Fibroblast of skin of back (primary cell): ENCODE data around the gene XPO4.

ENCODE experiments used
- DNase-seq: peaks from one replicate; pipeline ENCODE4 v3.0.0-alpha.2; 2013

Gene XPO4

DNA sequence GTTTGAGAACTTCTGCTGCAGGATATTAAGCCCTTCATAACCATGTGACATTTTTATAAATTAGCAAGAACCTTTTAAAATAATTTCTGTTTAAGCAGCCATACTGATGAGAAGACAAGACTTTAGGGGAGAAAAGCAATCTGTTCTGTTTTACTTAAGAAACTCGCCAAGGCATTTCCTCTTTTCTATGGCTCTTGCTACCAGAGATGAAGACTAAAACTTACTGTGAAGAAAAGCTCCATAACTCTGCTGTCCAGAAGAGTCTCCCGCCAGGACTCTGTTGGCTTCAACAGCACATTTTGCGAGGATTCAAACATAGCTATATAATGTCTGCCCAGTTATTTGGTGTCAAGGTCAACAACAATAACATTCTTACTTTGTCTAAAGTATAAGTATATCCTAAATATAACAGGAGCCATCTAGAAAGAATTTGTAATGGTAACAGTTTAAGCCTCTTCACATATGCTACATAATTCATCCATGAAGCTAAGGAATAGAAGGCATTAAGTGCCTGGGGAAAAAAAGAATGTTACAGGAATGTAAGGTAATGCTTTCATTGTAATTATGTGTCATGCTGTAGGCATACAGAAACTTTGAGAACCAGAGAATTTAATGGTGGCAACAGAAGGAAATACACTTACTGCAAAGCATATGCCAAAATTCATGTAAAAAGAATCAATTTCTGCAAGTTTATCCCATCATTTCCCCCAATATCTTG is 75.5 kb downstream of the XPO4 start:
- DNase-seq: peak; percentile 75

DNA sequence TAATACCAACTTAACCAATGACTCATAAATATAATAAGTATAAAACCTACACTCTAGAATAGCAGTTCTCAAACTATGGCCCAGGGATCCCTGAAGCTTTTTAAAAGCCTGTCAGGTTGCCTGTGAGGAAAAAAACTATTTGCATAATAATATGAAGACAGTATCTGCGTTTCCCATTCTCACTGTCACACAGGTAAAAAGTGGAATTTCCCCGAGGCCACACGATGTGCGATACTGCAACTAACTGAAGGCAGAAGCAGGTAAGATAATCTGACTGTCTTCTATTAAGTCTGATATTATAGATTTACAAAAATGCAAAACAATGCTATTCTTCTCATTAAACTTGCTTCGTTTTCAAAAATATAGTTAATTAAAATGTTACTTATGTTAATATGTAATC is 76.2 kb downstream of the XPO4 start:
- DNase-seq: no peak

DNA sequence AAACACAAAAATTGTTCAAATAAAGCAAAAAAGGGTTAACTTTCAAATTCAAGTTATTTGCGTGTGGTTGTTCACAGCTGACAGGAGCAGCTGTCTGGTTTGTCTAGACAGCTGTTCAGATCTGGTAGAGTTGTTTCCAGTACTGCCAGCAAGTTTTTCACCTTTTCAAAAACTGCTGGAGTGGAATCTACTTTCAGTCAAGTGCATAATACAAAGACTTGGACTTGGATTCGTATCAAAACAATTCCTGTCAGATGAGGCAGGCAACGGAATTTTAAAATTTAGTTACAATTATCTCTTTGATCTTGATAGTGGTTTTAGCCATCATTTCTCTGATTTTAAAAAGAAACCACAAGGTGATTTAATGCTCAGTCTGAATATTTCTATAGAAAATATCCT is 77.1 kb downstream of the XPO4 start:
- no peak for DNase-seq

DNA sequence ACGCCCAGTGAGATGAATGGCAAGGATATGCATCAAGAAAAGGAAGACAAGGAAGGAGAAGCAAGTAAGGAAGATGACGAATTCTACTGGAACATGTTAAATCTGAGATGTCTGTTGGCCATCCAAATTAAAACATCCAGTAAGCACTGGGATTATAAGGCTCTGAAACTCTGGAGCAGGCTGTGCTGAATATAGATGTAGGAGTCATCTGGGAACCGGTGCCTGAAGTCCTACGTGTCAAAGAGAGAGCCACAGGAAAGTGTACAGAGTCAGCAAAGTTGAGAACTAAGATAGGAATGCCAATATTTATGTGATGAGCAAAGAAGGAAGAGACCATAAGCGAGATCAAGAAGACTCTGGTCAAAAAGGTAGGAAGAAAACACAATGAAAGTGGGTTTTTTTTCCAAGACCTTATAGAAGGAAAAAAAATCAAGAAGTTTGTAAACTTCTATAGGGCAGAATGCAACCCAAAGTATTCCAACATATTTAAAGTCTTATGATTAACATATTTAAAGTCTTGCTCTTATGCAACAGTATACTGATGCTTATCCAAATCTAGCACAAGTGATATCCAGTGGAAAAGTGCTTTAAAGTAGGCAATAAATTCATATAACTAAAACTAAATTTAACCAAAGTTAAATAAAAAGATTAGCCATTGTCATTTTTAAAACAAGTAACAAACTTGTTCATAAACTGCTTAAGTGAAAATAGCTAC is 77.6 kb downstream of the XPO4 start:
- DNase-seq: peak; percentile 59

DNA sequence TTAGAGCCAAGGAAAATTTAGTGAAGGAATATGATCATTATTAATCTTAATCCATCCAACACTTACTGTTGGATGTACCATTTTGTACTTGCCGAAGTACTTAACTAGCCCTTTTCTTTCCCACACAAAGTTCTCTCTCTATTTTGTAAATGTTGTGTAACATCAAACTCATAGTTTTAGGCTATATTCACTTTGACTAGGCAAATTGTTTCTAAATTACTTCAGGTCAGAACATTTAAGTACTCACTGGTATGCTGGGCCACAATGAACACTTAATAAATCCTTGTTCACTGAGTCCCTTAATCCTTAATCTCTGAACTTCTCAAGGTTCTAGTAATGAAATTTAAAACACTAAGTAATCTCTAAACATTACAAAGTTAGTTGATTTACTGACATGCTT is 79.5 kb downstream of the XPO4 start:
- DNase-seq: no peak

DNA sequence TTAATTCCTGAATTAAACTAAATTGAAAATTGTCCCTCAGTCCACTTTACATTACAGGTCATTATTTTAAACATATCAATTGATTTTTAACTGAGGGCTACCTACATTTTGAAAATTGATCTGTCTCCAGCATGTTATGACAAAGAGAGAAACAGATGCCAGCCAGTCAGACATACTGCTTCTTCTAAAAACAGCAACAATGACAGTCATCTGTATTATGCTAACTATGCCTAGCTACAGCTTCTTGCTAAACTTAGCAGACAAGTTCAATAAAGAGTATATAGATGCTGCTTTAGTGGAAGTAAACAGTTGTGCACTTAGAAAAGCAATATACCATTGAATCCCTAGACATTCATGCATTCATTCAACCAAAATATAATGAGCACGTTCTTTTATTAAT is 80.1 kb downstream of the XPO4 start:
- no peak for DNase-seq

DNA sequence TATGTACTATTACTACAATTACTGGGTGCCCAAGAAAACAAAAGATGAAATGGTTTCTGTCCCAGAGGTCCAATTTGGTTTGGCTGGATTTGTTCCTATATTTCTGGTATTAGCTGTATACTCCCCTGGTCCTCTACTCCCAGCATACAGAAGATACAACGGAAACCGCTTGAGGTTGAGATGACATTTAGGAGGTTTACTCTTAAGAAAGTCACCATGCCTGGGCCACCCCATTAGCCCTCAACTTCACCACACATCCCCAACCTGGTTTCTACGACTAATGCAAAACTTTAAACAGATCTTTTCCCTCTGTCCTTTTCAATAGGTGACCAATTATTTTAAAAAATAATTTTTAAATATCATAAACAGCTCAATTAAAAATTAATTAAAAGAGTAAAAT is 82.8 kb downstream of the XPO4 start:
- DNase-seq: no peak

DNA sequence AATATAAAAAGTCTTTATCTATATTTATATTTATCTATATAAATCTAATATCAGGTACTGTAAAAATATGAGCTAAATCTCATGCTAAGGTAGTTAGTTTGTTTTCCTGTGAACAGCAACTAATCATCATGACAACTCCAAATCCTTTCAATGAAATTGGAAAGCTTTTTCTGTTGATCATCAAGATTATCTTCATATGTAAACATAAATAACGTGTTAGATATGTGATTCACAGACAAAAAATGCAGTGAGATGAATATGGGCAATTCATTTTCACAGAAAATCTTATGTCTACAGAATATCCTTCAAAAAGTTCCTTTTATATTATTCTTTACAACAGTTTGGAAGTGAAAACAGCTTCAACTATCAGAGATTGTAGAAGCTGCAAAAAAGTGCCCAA is 87.1 kb downstream of the XPO4 start:
- DNase-seq: peak; percentile 40

DNA sequence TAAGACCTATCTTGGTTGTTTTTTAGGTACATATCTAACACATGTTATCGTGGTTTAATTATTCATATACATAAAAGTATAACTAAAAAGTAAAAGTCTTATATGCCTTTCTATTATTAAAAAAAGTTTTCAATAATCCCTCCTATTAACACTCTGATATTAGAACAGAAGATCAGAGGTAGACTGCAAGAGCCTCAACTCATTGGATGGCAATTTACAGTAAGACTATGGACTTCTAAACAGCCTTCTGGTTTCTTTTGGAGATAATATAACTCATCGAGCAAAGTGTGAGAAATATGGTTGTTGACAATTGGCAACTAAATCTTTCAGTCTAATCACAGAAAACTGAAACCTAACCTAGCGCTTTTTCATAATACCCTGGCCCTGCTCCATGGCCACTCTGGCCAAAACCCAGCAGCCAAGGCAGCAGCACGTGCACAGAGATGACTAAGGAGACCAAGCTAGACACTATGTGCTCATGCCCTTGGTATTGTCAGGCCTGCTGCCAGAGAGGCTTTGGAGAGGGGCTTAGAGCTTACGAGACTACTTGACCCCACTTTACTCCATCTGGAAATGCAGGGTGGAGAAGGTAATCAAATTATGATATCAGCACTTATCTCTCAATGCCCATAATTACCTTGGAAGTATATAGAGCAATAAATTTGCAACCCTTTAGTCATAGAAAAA is 88.2 kb downstream of the XPO4 start:
- DNase-seq: peak; percentile 97

DNA sequence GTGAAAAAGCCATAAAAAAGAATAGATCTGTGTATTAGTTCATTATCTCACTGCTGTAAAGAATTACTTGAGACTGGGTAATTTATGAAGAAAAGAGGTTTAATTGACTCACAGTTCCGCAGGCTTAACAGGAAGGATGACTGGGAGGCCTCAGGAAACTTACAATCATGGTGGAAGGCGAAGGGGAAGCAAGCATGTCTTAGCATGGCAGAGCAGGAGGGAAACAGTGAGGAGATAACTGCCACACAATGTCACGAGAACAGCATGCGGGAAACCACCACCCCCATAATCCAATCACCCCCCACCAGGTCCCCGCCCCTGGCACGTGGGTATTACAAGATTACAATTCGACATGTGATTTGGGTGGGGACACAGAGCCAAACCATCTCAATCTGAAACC is 89.7 kb downstream of the XPO4 start:
- DNase-seq: no peak

DNA sequence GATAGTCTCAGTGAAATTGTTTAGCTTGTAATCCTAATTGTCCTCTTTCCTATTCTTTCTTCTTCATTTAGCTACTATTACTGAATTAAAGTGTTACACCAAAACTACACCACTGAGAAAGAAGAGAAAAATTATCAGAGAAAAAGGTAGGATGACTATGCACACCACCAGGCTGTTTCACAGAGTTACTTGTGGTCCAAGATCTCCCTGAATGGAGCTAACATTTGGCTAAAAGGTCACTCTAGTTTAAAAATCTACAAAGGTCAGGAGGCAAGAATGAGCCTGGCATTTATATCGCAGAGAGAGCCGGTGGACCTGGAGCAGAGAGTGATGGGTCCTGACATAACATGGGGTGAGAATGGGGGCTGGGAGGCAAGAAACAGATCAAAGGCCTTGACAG is 91.7 kb downstream of the XPO4 start:
- DNase-seq: no peak

DNA sequence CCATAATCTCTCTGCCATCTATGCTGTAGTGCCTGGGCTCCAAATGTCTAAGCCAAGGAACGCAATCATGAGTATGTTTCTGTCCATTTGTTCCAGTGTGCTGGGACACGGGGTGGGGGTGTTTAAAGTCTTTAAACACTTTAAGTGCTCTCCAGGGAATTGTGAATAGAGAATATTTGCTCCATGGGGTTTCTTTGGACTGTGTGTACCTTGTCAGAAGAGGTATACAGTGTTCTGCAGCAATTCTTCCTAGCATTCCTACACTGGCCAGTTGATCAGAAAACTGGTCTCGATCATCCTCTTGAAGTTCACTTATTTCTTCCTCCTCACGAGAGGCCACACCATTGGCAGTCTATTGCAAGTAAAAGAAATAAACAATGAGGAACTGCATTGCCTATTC is 93.7 kb downstream of the XPO4 start:
- no peak for DNase-seq

DNA sequence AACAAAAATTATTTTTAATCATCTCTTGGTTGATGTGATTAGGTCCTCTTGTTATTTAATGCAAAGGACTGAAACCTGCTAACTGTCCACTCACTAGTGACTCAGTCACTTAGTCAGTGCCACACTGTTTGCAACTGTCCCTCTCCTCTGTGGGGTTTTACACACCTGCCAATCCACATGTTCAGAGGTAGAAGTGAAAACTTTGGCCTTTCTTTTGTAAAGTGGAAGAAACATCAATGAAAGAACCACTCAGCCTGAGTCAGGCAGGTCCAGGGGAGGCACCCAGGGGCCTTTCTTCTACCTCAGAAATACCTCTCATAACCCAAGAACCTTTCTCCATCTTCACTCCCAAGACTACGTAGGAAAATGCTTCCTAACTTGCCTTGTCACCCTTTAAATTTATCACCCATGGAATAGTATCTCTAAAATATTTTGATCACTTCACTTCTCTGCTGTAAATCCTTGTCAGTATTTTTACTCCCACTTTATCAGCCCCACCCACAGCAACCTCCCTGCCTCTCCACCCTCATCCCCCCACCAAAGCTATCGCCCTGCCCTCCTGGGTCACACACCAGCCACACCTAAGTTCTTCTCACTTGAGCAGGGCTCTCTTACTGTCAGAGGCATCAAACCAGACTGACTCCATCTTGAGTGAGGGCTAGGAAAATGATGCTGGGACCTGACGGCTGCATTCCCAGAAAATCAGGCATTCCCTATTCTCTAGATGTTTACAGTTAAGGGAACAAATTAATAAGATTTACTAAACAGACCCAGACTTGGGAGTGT is 99.2 kb downstream of the XPO4 start:
- no peak for DNase-seq

DNA sequence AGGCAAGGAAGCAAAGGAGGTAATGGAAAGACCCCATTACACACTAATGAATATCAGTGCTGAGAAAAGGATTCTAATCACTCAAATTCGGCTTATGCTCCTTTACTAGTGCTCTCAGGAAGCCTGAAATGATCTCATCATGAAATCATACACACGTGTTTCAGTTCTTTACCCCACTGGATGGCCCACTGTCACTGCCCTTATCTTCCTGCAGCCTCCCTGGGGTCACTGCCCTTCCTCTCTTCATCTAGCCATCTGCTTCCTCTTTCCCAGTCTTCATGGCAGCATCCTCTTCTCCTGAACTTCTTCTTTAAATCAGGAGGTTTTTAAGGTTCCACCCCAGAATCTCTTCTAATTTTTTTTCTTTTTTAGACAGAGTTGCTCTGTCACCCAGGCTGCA is 100.8 kb downstream of the XPO4 start:
- no peak for DNase-seq

DNA sequence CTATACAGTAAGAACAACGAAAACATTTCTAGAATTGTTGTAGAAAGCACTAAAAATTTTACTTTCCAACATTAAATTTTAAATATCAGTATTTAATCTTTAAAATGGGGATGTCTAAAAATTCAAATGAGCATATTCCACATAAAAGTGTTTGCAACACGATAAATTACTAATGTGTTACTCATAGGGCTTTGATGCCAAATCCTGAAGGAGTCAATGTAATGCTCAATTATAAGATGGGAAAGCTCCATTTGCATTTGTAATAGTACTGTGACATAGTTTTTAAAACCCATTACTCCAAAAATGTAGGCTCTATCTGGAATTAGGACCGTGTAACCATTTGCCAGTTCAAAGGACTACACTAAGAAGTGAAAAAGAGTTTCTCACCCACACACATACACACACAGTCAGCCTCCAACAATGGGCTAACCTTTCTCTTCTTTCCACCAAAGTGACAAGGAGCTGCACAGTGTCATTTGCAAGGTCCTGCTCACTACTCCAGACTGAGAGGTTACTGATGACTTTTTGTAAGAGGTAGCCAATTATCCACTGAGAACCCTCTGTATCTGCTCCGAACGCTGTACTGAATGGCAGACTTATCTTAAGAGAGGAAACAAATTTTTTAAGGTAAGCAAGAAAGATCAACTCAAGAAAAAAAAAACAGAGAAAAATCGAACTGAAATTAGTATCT is 102.7 kb downstream of the XPO4 start:
- no peak for DNase-seq

DNA sequence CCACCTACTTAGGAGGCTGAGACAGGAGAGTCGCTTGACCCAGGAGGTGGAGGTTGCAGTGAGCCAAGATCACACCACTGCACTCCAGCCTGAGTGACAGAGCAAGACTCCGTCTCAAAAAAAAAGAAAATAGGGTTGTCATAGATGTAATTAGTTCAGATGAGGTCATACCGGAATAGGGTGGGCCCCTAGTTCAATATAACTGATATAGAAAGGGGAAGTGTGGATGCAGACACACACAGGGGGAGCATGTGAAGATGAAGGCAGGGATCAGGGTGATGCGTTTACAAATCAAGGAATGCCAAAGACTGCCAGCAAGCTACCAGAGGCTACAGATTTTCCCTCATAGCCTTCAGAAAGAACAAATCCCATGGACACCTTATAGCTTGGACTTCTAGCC is 104.5 kb downstream of the XPO4 start:
- no peak for DNase-seq

DNA sequence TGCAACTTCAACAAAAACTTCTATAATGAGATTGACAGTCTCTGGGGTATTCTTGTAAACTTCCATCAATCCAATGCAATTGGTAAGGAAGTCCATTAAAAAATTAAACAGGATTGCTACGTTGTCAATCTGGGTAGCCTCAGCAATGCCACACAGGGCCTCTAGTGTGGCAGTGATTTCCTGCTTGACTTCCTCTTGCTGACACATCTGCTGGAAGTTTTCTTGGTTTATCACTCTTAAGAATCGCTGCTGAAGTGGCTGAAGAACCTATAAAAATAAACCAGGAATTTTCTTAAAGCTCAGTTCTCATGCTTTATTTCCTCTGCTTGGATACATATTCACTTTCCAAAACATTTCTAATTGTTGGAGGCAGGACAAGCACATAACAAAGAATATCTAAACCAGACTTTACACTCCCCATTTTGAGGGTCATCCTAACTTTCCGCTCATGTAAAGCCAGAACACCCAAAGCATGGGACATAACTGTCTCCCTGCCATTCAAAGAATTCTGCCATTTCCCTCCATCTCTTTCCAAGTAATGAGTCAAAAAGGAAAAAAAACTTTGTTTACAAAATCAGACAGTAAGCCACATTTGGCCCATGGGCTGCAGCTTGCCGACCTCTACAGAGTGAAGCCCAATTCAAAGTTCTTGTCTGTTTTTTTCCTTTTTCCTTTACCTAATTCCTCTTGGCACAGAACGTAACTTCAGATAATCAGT is 105.6 kb downstream of the XPO4 start:
- peak; percentile 43 for DNase-seq

DNA sequence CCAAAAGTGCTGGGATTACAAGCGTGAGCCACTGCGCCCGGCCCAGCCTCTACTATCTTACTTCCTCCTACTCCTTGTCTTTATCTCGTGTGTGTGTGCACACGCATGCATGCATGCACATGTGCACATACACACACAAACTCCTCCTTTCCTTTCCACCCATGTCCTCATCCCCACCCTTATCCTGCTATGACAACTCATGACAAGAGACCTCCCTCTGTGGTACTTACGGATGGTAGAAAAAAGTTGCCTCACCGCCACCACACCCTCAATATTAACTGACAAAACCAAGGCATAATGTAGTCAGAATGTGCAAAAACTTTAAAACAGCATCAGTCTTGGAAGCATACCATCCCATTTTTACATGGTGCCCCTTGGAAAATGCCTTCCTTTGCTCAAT is 112.9 kb downstream of the XPO4 start:
- DNase-seq: no peak

DNA sequence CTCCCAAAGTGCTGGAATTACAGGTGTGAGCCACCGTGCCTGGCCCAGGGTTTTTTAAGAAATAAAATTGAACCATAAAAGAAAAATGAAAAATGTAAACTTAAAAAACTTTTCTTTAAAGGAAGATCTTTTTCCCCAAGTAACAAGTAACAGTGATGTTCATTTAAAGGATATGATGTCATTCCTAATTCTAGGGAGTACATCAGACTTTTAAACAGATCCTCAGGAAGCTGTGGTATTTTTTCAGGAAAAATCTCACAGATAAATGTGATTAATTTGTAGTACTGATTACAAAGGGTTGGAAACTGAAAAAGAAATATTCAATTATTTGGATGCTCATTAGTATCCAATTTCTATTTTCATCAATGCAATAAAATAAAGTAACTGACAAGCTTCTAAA is 114.2 kb downstream of the XPO4 start:
- no peak for DNase-seq

DNA sequence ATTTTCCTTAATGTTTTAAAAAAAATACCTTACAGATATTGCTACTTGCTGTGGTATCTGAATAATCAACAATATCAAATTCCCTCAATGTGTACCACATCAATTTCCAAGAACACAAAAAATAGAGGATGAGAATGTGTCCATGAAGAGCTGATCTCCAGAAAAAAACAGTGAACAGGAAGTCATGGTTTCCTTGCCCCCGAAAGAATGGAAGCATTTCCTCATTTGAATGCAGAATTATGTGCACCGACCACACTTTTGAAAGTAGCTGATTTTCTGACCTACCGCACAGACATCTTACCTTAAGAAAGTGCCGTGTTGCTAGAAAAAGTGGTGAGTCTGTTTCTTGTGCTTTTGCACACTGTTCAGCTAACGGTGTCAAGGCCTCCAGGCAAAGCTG is 115.4 kb downstream of the XPO4 start:
- DNase-seq: no peak

DNA sequence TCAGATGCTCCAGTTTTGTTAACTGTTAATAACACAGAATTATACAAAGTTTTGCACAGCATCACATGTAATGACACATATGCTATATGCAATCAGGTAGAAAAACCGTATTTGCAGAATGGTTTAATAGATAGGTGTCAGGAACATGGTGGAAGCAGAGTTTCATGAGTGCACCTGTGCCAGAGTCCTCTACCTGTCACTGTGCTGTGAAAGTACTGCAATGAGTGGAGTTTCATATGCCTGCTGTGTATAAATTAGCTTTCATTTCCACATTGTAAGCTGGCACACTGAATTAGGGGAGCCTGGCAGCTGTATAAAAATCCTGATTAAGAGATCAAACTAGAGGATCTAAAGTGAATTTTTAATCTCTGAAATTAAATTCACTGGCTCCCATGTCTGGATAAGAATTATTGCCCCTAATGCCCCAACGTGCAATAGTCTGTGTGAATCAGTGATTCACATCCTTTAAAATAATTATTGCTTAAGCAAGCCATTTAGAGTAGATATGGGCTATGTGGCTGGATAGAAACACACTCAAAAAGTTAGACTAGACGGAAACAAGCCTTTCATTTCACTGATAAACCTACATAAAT is 120.3 kb downstream of the XPO4 start:
- DNase-seq: no peak
